NK-92 treated with Interleukin-12 subunit alpha and Interleukin-12 subunit beta, amount 100 ng/mL, for 24 hours (cell line): ENCODE measurements around the gene EPHA1.

Experiments used
- DNase-seq: peaks from one replicate; lab custom pipeline; 2025; lab: John Stamatoyannopoulos, UW

The EPHA1 gene

DNA sequence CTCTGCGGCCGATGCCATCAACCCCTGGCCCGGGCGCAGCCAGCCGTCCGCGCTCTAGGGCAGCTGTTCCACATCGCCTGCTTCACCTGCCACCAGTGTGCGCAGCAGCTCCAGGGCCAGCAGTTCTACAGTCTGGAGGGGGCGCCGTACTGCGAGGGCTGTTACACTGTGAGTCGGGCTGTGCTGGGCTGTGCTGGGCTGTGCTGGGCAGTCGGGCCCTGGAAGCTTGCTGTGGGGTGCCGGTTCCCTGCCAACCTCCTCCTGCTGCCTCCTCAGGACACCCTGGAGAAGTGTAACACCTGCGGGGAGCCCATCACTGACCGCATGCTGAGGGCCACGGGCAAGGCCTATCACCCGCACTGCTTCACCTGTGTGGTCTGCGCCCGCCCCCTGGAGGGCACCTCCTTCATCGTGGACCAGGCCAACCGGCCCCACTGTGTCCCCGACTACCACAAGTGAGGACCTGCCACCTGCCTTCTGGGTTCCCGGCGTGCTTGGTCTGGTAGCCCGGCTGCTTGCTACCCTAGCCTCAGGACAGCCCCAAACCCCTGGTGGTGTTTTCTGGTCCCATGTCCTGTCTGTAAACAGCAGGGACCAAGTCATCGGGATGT, 20.1 kb downstream of the EPHA1 start:
- no peak for DNase-seq

DNA sequence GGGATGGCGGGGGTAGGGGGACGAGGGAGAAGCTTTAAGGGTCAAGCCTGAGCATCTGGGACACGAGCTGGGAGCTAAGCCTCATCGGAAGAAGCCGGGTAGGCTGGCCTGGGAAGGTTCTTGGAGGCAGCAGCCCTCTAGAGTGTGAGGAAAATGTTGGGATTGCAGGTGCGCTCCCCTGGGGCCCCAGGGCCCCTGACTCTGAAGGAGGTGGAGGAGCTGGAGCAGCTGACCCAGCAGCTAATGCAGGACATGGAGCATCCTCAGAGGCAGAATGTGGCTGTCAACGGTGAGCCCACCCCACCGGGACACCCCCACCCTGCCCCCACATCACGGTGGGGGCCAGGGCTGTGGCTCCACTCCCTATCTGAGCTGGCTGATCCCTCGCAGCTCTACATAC, 20.6 kb downstream of the EPHA1 start:
- DNase-seq = no peak

- DNase-seq = no peak
Measured at GRCh38 chr7:143387156-143387975, 21.3 kb downstream of the EPHA1 start.

DNA sequence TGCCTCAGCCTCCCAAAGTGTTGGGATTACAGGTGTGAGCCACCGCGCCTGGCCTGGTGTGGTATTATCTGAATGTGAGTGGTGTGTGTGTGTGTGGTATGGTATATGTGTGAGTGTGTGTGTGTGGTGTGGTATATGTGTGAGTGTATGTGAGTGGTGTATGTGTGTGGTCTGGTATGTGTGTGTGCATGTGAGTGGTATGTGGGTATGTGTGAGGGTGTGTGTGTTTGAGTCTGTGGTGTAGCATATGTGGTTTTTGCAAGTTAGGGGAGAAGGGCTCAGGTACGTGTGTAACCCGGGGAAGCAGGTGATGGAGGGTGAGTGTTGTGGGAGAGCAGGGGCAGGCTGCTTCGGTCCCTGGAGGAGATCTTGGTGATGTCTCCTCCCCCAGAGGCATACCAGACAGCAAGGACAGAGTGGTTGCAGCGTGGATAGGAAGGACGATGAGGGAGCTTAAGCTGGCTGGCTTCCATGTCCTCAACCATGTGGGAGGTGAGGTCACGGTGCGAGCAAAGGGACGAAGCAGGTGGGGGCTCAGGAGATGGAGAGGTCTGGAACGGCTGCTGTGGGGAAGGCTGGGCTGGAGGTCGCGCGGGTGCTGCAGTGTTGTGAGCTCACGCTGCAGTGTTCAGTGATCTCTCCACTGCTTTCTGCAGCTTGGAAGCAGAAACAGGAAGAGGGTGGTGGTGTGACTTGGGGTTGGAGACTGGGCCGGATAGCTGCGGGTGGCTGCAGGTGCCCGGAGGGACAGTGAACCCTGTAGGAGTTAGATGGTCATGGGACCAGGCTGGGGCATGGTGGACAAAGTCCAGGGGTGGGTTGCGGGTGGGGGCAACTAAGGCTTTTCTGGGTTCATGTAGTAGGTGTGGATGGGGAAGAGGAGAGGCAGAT, 22.5 kb downstream of the EPHA1 start:
- no peak for DNase-seq

DNA sequence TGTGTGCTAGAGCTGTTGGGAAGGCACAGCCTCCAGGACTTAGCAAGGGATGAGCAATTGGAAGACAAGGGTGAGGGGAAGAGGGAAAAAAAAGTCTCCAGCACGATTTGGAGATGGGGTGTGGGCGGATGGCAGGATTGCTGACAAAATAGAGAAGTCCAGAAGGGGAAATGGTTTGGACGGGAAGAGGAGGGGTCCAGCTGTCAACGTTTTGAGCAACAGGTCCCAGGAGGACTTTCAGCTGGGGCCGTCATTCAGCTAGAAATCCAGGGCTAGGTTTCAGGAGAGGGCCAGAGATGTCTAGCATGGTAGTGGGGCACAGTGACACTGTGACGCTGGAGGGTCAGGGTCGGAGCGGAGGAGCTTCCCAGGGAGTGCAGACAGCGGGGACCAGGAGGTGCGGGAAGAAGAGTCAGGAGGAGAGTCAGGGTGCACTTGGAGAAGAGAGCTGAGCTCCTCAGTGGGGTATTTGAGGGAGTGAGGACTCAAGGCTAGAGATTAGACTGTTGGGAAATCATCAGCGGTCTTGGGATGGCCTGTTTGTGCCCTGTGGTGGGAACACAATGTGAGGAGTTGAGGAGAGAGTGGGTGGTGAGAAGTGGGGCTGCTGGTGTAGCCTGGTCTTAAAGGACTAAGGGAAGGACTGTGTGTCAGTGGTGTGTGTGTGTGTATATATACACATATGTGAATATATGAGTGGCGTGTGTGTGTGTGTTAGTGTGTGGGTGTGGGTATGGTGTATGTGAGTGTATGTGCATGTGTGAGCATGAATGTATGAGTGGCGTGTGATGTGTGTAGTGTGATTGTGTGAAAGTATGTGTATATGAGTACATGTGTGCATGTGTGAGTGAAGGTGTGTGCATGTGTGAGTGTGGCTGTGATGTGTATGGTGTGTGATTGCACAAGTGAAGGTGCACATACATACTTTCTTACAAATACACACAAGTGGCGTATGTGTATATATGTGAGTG, 23.7 kb downstream of the EPHA1 start:
- DNase-seq = no peak

DNA sequence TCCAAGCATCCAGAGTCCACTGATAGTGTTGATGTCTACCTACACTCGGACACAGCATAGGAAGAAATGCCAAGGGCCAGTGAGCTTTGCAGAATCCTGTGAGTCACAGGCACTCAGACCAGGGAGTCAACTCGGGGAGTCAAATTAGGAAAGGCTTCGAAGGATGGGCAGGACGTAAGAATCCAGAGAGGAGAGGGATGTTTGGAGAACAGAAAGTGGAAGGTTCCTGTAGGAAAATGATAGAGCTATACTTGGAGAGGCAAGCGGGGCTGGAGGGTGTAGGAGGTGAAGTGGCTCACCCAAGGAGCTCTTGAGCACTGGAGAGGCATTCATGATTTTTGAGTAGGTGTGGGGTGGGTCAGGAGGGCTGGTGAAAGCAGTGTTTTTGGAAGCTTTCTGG, 24.5 kb downstream of the EPHA1 start:
- no peak for DNase-seq

GRCh38 chr7:143383642-143383957, 25.1 kb downstream of the EPHA1 start:
- DNase-seq = no peak

- DNase-seq = no peak
Measured at GRCh38 chr7:143382791-143383641, 25.6 kb downstream of the EPHA1 start.

DNA sequence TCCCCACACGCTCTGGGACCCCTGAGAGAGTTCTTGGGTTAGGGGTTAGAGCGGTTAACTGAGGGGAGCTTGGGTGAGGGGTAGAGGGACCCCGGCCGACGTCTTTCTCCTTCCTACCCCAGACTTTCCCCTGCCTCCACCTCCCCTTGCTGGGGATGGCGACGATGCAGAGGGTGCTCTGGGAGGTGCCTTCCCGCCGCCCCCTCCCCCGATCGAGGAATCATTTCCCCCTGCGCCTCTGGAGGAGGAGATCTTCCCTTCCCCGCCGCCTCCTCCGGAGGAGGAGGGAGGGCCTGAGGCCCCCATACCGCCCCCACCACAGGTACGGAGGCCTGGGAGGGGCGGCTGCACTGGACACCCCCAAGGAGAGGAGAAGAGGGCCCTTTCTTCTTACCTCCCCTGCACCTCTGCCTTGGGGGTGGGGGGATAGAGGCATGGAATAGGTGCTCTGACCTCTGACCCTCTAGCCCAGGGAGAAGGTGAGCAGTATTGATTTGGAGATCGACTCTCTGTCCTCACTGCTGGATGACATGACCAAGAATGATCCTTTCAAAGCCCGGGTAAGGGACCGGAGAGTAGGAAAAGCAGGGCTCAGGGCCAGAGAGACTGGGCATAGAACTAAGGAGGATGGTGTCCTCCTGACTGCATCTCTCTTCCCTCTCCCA, 26.4 kb downstream of the EPHA1 start:
- DNase-seq = no peak

GRCh38 chr7:143381427-143382125, 27.1 kb downstream of the EPHA1 start:
- DNase-seq = no peak

GRCh38 chr7:143380646-143381426, 27.8 kb downstream of the EPHA1 start, which contains the start of gene ZYX:
TSS of gene ZYX (plus strand) at chr7:143381345. CDS start at chr7:143381572, 227 bp downstream.
- DNase-seq = peak; percentile 97

DNA sequence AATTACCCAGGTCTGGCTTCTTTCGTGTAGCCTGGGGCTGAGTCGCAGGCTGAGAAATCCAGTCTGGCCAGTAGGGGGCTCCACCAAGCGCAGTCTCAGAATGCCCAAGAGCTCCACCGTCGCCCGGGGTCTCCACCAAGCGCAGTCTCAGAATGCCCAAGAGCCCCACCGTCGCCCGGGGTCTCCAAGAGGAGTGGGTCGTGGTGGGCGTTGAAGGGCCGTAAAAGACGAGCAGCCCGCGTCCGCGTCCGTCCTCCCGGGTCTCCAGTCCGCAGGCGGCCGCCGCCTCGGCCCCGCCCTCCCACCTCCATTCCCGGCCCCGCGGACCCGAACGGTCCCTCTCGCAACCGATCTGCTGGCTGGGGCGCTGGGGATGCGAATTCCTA, 28.4 kb downstream of the EPHA1 start:
- DNase-seq = peak; percentile 79

- DNase-seq = peak; percentile 51
Measured at GRCh38 chr7:143379611-143380259, 28.9 kb downstream of the EPHA1 start.

DNA sequence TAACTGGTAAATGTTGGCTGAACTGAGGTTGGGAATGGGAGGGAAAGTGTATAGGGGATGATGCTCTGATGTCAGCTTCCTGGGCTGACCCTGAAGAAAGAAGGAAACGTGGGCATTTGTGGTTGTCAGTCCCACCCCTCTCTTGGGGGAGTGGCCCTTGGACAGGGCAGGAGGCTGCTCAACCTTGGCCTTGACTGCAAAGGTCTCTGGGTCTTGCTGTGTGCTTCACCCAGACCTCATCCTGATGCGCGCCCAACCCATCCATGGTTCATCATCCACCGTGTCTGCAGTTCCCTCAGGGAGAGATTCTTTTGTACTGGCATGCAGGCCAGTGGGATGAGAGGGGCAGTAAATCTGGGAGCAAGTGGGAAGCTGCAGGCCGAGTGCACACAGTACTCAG, 32.3 kb downstream of the EPHA1 start:
- DNase-seq = peak; percentile 49

DNA sequence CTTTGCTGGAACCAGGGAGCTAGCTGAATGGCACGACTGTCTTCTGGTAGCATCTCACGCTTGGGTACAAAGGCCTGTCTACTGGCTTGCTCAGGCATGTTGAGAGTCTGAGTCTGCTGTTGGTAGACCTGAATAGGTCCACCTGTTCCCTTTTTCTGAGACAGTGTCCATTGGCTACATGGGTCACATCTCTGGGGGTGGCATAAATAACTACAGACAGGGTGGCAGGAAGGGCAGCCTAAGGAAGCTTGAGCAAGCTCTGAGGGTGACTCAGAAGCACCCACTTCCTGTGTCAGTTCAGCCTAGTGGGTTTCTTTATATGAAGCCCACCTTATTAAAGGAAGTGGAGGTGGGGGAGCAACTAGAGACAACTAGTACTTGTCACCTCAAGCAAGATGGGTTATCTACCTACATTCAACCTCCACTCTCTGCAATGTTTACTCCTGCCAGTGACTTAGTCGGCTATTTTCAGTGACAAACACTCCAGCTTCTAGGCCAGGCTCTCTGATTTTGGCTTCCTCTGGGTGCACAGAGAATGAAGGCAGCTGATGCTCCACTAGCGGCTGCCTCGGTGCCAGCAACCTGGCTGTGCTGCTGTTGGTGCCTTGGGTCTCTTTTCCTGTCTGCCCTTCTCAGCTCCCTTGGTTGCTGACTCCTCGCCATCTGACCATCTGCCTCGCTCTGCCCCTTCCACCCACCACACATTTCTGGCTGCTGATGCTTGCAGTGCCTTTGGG, 33.2 kb downstream of the EPHA1 start:
- peak; percentile 76 for DNase-seq

GRCh38 chr7:143374561-143374960, 34.1 kb downstream of the EPHA1 start:
- DNase-seq = no peak

- no peak for DNase-seq
Measured at GRCh38 chr7:143373255-143373794, 35.3 kb downstream of the EPHA1 start.
